WTC11 (cell line): ENCODE measurements around the gene ZFR2. TPM values are rescaled to one million over a fixed set of nuclear protein-coding genes. Genes with fewer than 3 reads are reported as not detected.

Source experiments
- ATF1 ChIP-seq: sonication (generic); formaldehyde crosslinking; IDR thresholded peaks from 2 replicates; pipeline ENCODE4 v1.8.1; 2023; ENCODE audit warnings: mild to moderate bottlenecking, moderate library complexity, missing genetic modification reagents
- ATF2 ChIP-seq: sonication (generic); formaldehyde crosslinking; IDR thresholded peaks from 2 replicates; pipeline ENCODE4 v1.8.1; 2022; ENCODE audit warnings: low read depth, missing genetic modification reagents, borderline replicate concordance
- ATF3 ChIP-seq: sonication (generic); formaldehyde crosslinking; conservative IDR thresholded peaks from 2 replicates; pipeline ENCODE4 v1.8.1; 2022; ENCODE audit warnings: mild to moderate bottlenecking, missing genetic modification reagents
- CDX4 ChIP-seq: fragments of 250-450 bp; sonication (Bioruptor Pico); IDR thresholded peaks from 2 replicates; pipeline ENCODE4 v1.9.0; 2021; ENCODE audit warnings: moderate library complexity, mild to moderate bottlenecking, inconsistent platforms, borderline replicate concordance
- CREM ChIP-seq: sonication (generic); formaldehyde crosslinking; IDR thresholded peaks from 2 replicates; pipeline ENCODE4 v1.8.1; 2022; ENCODE audit warnings: mild to moderate bottlenecking, missing genetic modification reagents, moderate library complexity
- ELF4 ChIP-seq: sonication (generic); formaldehyde crosslinking; IDR thresholded peaks from 2 replicates; pipeline ENCODE4 v1.8.1; 2022; ENCODE audit warnings: low read depth, mild to moderate bottlenecking, moderate library complexity, missing genetic modification reagents
- FOXP1 ChIP-seq: sonication (generic); formaldehyde crosslinking; IDR thresholded peaks from 2 replicates; pipeline ENCODE4 v1.8.0; 2022; ENCODE audit warnings: missing genetic modification reagents, mild to moderate bottlenecking, moderate library complexity, borderline replicate concordance
- GABPB1 ChIP-seq: sonication (generic); formaldehyde crosslinking; IDR thresholded peaks from 2 replicates; pipeline ENCODE4 v1.8.1; 2023; ENCODE audit warnings: mild to moderate bottlenecking, missing genetic modification reagents
- GTF2I ChIP-seq: fragments of 250-450 bp; sonication (Bioruptor Pico); conservative IDR thresholded peaks from 2 replicates; pipeline ENCODE4 v1.4.0; 2021; ENCODE audit warnings: mild to moderate bottlenecking
- HMGXB4 ChIP-seq: sonication (generic); formaldehyde crosslinking; IDR thresholded peaks from 2 replicates; pipeline ENCODE4 v1.8.1; 2023; ENCODE audit warnings: mild to moderate bottlenecking, moderate library complexity, missing genetic modification reagents
- IRF1 ChIP-seq: sonication (generic); formaldehyde crosslinking; IDR thresholded peaks from 2 replicates; pipeline ENCODE4 v1.8.0; 2023; ENCODE audit warnings: missing genetic modification reagents
- JUN ChIP-seq: sonication (generic); formaldehyde crosslinking; IDR thresholded peaks from 2 replicates; pipeline ENCODE4 v1.8.0; 2023; ENCODE audit warnings: mild to moderate bottlenecking, missing genetic modification reagents
- NFYB ChIP-seq: sonication (generic); formaldehyde crosslinking; conservative IDR thresholded peaks from 2 replicates; pipeline ENCODE4 v1.8.0; 2022; ENCODE audit warnings: low read depth, missing genetic modification reagents
- PRDM15 ChIP-seq: sonication (generic); formaldehyde crosslinking; IDR thresholded peaks from 2 replicates; pipeline ENCODE4 v1.8.0; 2022; ENCODE audit warnings: missing genetic modification reagents
- PREB ChIP-seq: sonication (generic); formaldehyde crosslinking; IDR thresholded peaks from 2 replicates; pipeline ENCODE4 v1.8.1; 2022; ENCODE audit warnings: mild to moderate bottlenecking, missing genetic modification reagents, moderate library complexity, borderline replicate concordance
- PRRX2 ChIP-seq: fragments of 250-450 bp; sonication (Bioruptor Pico); IDR thresholded peaks from 2 replicates; pipeline ENCODE4 v1.8.0; 2021; ENCODE audit warnings: mild to moderate bottlenecking
- RELA ChIP-seq: sonication (generic); formaldehyde crosslinking; IDR thresholded peaks from 2 replicates; pipeline ENCODE4 v1.8.1; 2022; ENCODE audit warnings: missing genetic modification reagents, mild to moderate bottlenecking, borderline replicate concordance
- RORB ChIP-seq: fragments of 250-450 bp; sonication (Bioruptor Pico); IDR thresholded peaks from 2 replicates; pipeline ENCODE4 v1.9.0; 2021; ENCODE audit warnings: mild to moderate bottlenecking
- TEAD1 ChIP-seq: sonication (generic); formaldehyde crosslinking; IDR thresholded peaks from 2 replicates; pipeline ENCODE4 v1.8.0; 2022; ENCODE audit warnings: mild to moderate bottlenecking, missing genetic modification reagents
- TEAD4 ChIP-seq: sonication (generic); formaldehyde crosslinking; IDR thresholded peaks from 2 replicates; pipeline ENCODE4 v1.8.0; 2022; ENCODE audit warnings: mild to moderate bottlenecking, missing genetic modification reagents
- USF2 ChIP-seq: sonication (generic); formaldehyde crosslinking; IDR thresholded peaks from 2 replicates; pipeline ENCODE4 v1.8.1; 2023; ENCODE audit warnings: mild to moderate bottlenecking, missing genetic modification reagents, moderate library complexity
- ZNF121 ChIP-seq: sonication (generic); formaldehyde crosslinking; IDR thresholded peaks from 2 replicates; pipeline ENCODE4 v1.8.0; 2023; ENCODE audit warnings: missing genetic modification reagents
- ZNF138 ChIP-seq: sonication (generic); formaldehyde crosslinking; conservative IDR thresholded peaks from 2 replicates; pipeline ENCODE4 v1.8.1; 2022; ENCODE audit warnings: mild to moderate bottlenecking, moderate library complexity, missing genetic modification reagents
- ZNF219 ChIP-seq: sonication (generic); formaldehyde crosslinking; IDR thresholded peaks from 2 replicates; pipeline ENCODE4 v1.8.0; 2023; ENCODE audit warnings: missing genetic modification reagents, mild to moderate bottlenecking, borderline replicate concordance
- ZNF317 ChIP-seq: sonication (generic); formaldehyde crosslinking; IDR thresholded peaks from 2 replicates; pipeline ENCODE4 v1.8.1; 2023; ENCODE audit warnings: low read depth, mild to moderate bottlenecking, moderate library complexity, missing genetic modification reagents, borderline replicate concordance
- ZNF425 ChIP-seq: fragments of 250-450 bp; sonication (Bioruptor Pico); conservative IDR thresholded peaks from 2 replicates; pipeline ENCODE4 v1.9.0; 2021; ENCODE audit warnings: mild to moderate bottlenecking
- total RNA-seq: library from RNA; stranded (reverse); gene quantifications from 3 replicates; pipeline ENCODE4 v1.2.3, GENCODE V29; 2021

Gene ZFR2
- total RNA-seq, 1 experiment from 2014 or later: 17.5 TPM

- TF ChIP-seq PRDM15 (CRISPR knock-in tag) (no peak), IRF1 (CRISPR knock-in tag) (0 out of 2 replicates have a peak, but pooled peaks have one; percentile 24), ELF4 (CRISPR knock-in tag) (no peak), ZNF219 (peak; percentile 63; the same call in 1 of the 2 replicates), RELA (CRISPR knock-in tag) (no peak), NFYB (CRISPR knock-in tag) (peak; percentile 23; the same call in 1 of the 2 replicates), ZNF121 (CRISPR knock-in tag) (no peak), GABPB1 (CRISPR knock-in tag) (no peak), ATF2 (no peak), HMGXB4 (CRISPR knock-in tag) (no peak), PRRX2 (CRISPR knock-in tag) (no peak), USF2 (CRISPR knock-in tag) (peak; percentile 62; the same call in 1 of the 2 replicates), GTF2I (CRISPR knock-in tag) (no peak), CREM (CRISPR knock-in tag) (no peak; the same call in 1 of the 2 replicates), PREB (CRISPR knock-in tag) (no peak), JUN (CRISPR knock-in tag) (no peak; the same call in 1 of the 2 replicates), ZNF425 (CRISPR knock-in tag) (no peak), CDX4 (CRISPR knock-in tag) (no peak), FOXP1 (CRISPR knock-in tag) (peak; percentile 83), ZNF138 (no peak), ZNF317 (no peak), ATF3 (CRISPR knock-in tag) (no peak), RORB (CRISPR knock-in tag) (no peak), TEAD4 (CRISPR knock-in tag) (no peak), TEAD1 (CRISPR knock-in tag) (peak; percentile 75; the same call in 1 of the 2 replicates), ATF1 (no peak)
Measured at GRCh38 chr19:3821857-3822364, 46.9 kb downstream of the ZFR2 start (continued).
